OCI-LY1 (cell line): ENCODE measurements around the gene COL6A2.

Experiments
- H2AFZ ChIP-seq: fragments of 200-600 bp; sonication (generic), shearing (Covaris generic); 2 replicates; pipeline ENCODE4 v1.6.0; 2014; ENCODE audit warnings: antibody characterized with exemption, mild to moderate bottlenecking, low read length
- H3F3A ChIP-seq: fragments of 200-600 bp; sonication (generic), shearing (Covaris generic); 2 replicates; pipeline ENCODE4 v1.6.0; 2014; ENCODE audit warnings: mild to moderate bottlenecking, antibody characterized with exemption, low read length, moderate library complexity; ENCODE audit not compliant: insufficient read depth
- H3K27ac ChIP-seq: fragments of 200-600 bp; sonication (generic); 2 replicates; pipeline ENCODE4 v1.5.1; 2014; ENCODE audit warnings: low read length, mixed run types, mild to moderate bottlenecking, low read depth; ENCODE audit not compliant: poor library complexity, severe bottlenecking
- H3K27me3 ChIP-seq: fragments of 200-600 bp; sonication (generic); 2 replicates; pipeline ENCODE4 v1.6.0; 2014; ENCODE audit warnings: antibody characterized with exemption, mild to moderate bottlenecking, low read length, moderate library complexity; ENCODE audit not compliant: insufficient read depth
- H3K36me3 ChIP-seq: fragments of 200-600 bp; sonication (generic); 2 replicates; pipeline ENCODE4 v1.6.1; 2014; ENCODE audit warnings: mild to moderate bottlenecking, antibody characterized with exemption, low read length, moderate library complexity, mixed read lengths; ENCODE audit not compliant: insufficient read depth
- H3K4me1 ChIP-seq: fragments of 200-600 bp; sonication (generic); 2 replicates; pipeline ENCODE4 v1.5.1; 2014; ENCODE audit warnings: mild to moderate bottlenecking, low read length, moderate library complexity; ENCODE audit not compliant: insufficient read depth, severe bottlenecking
- H3K4me2 ChIP-seq: fragments of 200-600 bp; sonication (generic), shearing (Covaris generic); 2 replicates; pipeline ENCODE4 v1.6.1; 2014; ENCODE audit warnings: low read length
- H3K4me3 ChIP-seq: fragments of 200-600 bp; sonication (generic); 2 replicates; pipeline ENCODE4 v1.5.1; 2014; ENCODE audit warnings: low read length, low read depth, mild to moderate bottlenecking, mixed read lengths; ENCODE audit not compliant: poor library complexity, severe bottlenecking
- H3K79me2 ChIP-seq: fragments of 200-600 bp; shearing (Covaris generic); 2 replicates; pipeline ENCODE4 v1.6.1; 2016; ENCODE audit warnings: mixed run types, low read length, mixed read lengths; ENCODE audit not compliant: insufficient read depth
- H3K9ac ChIP-seq: fragments of 200-600 bp; sonication (generic), shearing (Covaris generic); 2 replicates; pipeline ENCODE4 v1.6.1; 2014; ENCODE audit warnings: mild to moderate bottlenecking, low read length, mixed read lengths
- H3K9me2 ChIP-seq: fragments of 200-600 bp; sonication (generic), shearing (Covaris generic); 2 replicates; pipeline ENCODE4 v1.6.1; 2014; ENCODE audit warnings: low read depth, mild to moderate bottlenecking, low read length, mixed read lengths
- H3K9me3 ChIP-seq: fragments of 200-600 bp; shearing (Covaris generic); 2 replicates; pipeline ENCODE4 v1.6.1; 2014; ENCODE audit warnings: low read length, mixed read lengths
- H4K20me1 ChIP-seq: fragments of 200-600 bp; sonication (generic), shearing (Covaris generic); 2 replicates; pipeline ENCODE4 v1.6.0; 2016; ENCODE audit warnings: mild to moderate bottlenecking, low read length; ENCODE audit not compliant: insufficient read depth
- CTCF ChIP-seq: fragments of 200-600 bp; sonication (generic), shearing (Covaris generic); IDR thresholded peaks from 2 replicates; pipeline ENCODE4 v1.5.1; 2017; ENCODE audit warnings: mild to moderate bottlenecking, antibody characterized with exemption, low read length, moderate library complexity, mixed read lengths
- EZH2 ChIP-seq: fragments of 200-600 bp; sonication (generic), shearing (Covaris generic); IDR thresholded peaks from 2 replicates; pipeline ENCODE4 v1.8.0; 2017; ENCODE audit warnings: borderline replicate concordance, mixed run types, mild to moderate bottlenecking, antibody characterized with exemption, low read length, moderate library complexity, mixed read lengths

COL6A2 gene

GRCh38 chr21:46156678-46157077, 58.8 kb downstream of the COL6A2 start:
- Histone ChIP-seq H3K36me3 (no peaks in the 10 kb centered on the region), H3K9me3 (no peaks in the 10 kb centered on the region), H3K4me1 (no peaks in the 10 kb centered on the region), H3K27me3 (no peaks in the 10 kb centered on the region), H3K27ac (no peak overlapping the region), H3F3A (no peaks in the 10 kb centered on the region), H2AFZ (no peak overlapping the region), H4K20me1 (no peaks in the 10 kb centered on the region), H3K9ac (no peak overlapping the region), H3K9me2 (no peaks in the 10 kb centered on the region), H3K4me3 (no peak overlapping the region), H3K4me2 (no peak overlapping the region), H3K79me2 (no peaks in the 10 kb centered on the region)
- TF ChIP-seq EZH2 (no peak), CTCF (no peak)

GRCh38 chr21:46157396-46157986, 59.6 kb downstream of the COL6A2 start:
- Histone ChIP-seq H3K9ac (no peak overlapping the region), H3K4me1 (no peaks in the 10 kb centered on the region), H3K36me3 (no peaks in the 10 kb centered on the region), H4K20me1 (no peaks in the 10 kb centered on the region), H2AFZ (no peak overlapping the region), H3K4me2 (no peak overlapping the region), H3F3A (no peaks in the 10 kb centered on the region), H3K9me2 (no peaks in the 10 kb centered on the region), H3K9me3 (no peaks in the 10 kb centered on the region), H3K27me3 (no peaks in the 10 kb centered on the region), H3K4me3 (no peak overlapping the region), H3K27ac (no peak overlapping the region), H3K79me2 (no peaks in the 10 kb centered on the region)
- TF ChIP-seq CTCF, result no peak
- no peak for TF ChIP-seq EZH2

- no peaks in the 10 kb centered on the region for H3K79me2 ChIP-seq
- no peak overlapping the region for H3K27ac ChIP-seq
- no peaks in the 10 kb centered on the region for H4K20me1 ChIP-seq
- H3K4me2 ChIP-seq, result no peak overlapping the region
- no peak for TF ChIP-seq EZH2
- TF ChIP-seq CTCF, result no peak
- H3K9ac ChIP-seq, result no peak overlapping the region
- H3K36me3 ChIP-seq, result no peaks in the 10 kb centered on the region
- no peak overlapping the region for H3K4me3 ChIP-seq
- H3K9me3 ChIP-seq, result no peaks in the 10 kb centered on the region
- no peak overlapping the region for H2AFZ ChIP-seq
- no peaks in the 10 kb centered on the region for H3K27me3 ChIP-seq
- no peaks in the 10 kb centered on the region for H3K9me2 ChIP-seq
- H3K4me1 ChIP-seq, result no peaks in the 10 kb centered on the region
- H3F3A ChIP-seq, result no peaks in the 10 kb centered on the region
These were observed 60.1 kb downstream of the COL6A2 start for GRCh38 chr21:46157987-46158451.
